Stimulated activated CD4-positive, alpha-beta T cell treated with anti-CD3 and anti-CD28 coated beads, Interleukin-12 subunit alpha, Interleukin-12 subunit beta, amount 100 ng/mL, for 48 hours (primary cell): Measurements from ENCODE around the gene MAP3K19.
A peak's percentile ranks its signal among the peaks of the same experiment; 100 is the strongest.

Source experiments
- DNase-seq, 3 donors: peaks; one replicate each; pipeline ENCODE4 v3.0.0-alpha.2; 2020; ENCODE audit warnings: low read depth in 2 of 3, low spot score in 1 of 3

The MAP3K19 gene

GRCh38 chr2:134934150-134934549 lies 113.1 kb downstream of the MAP3K19 start:
- DNase-seq: no peak

GRCh38 chr2:134933732-134934131 lies 113.5 kb downstream of the MAP3K19 start:
- no peak for DNase-seq

GRCh38 chr2:134932864-134933526 lies 114.3 kb downstream of the MAP3K19 start:
- DNase-seq: no peak

- no peak for DNase-seq
These were observed 120.1 kb downstream of the MAP3K19 start for GRCh38 chr2:134927195-134927594.

GRCh38 chr2:134926231-134926931 lies 120.9 kb downstream of the MAP3K19 start:
- no peak for DNase-seq

- no peak for DNase-seq
These were observed 122.3 kb downstream of the MAP3K19 start for GRCh38 chr2:134924912-134925311.

- DNase-seq: peak; percentile 27 to 41 (median 36)
These were observed 127.7 kb downstream of the MAP3K19 start for GRCh38 chr2:134919341-134920210.

- DNase-seq: peak; percentile 98 to 100 (median 98)
These were observed 128.5 kb downstream of the MAP3K19 start, which contains the start of gene CCNT2 for GRCh38 chr2:134918526-134919340. Gene CCNT2, plus strand, starts transcription at chr2:134918822. Its CDS starts 33 bp downstream, at chr2:134918855.

- peak in 2 of 3 donors; percentile 72 to 83 for DNase-seq
These were observed 129.2 kb downstream of the MAP3K19 start for GRCh38 chr2:134917888-134918525.

- no peak for DNase-seq
These were observed 129.8 kb downstream of the MAP3K19 start for GRCh38 chr2:134917360-134917865.
